Smooth muscle cell (in vitro differentiated cells): ENCODE measurements around the gene LPIN1. TPM values are rescaled to one million over a fixed set of nuclear protein-coding genes. Genes with fewer than 3 reads are reported as not detected.

ENCODE experiments used
- DNase-seq: peaks from one replicate; lab custom pipeline; 2025; ENCODE audit not compliant: unreplicated experiment; lab: John Stamatoyannopoulos, UW
- H2AFZ ChIP-seq: fragments of 200-600 bp; sonication (generic); 2 replicates; pipeline ENCODE4 v1.6.0; 2016; ENCODE audit warnings: antibody characterized with exemption, low read depth, mild to moderate bottlenecking
- H3F3A ChIP-seq: fragments of 200-600 bp; sonication (generic); 2 replicates; pipeline ENCODE4 v1.6.0; 2017; ENCODE audit warnings: antibody characterized with exemption, low read depth
- H3K27ac ChIP-seq: fragments of 200-600 bp; sonication (generic); 2 replicates; pipeline ENCODE4 v1.5.1; 2016; ENCODE audit warnings: low read depth, mild to moderate bottlenecking
- H3K27me3 ChIP-seq: fragments of 200-600 bp; sonication (generic); 2 replicates; pipeline ENCODE4 v1.6.1; 2016; ENCODE audit warnings: low read depth, mild to moderate bottlenecking
- H3K36me3 ChIP-seq: fragments of 200-600 bp; sonication (generic); 2 replicates; pipeline ENCODE4 v1.5.1; 2016; ENCODE audit warnings: low read depth
- H3K4me1 ChIP-seq: fragments of 200-600 bp; sonication (generic); 2 replicates; pipeline ENCODE4 v1.5.1; 2016; ENCODE audit warnings: low read depth
- H3K4me2 ChIP-seq: fragments of 200-600 bp; sonication (generic); 2 replicates; pipeline ENCODE4 v1.6.0; 2016; ENCODE audit warnings: mild to moderate bottlenecking
- H3K4me3 ChIP-seq: fragments of 200-600 bp; sonication (generic); 2 replicates; pipeline ENCODE4 v1.5.1; 2016; ENCODE audit warnings: mild to moderate bottlenecking
- H3K79me2 ChIP-seq: fragments of 200-600 bp; sonication (generic); 2 replicates; pipeline ENCODE4 v1.6.0; 2016; ENCODE audit warnings: low read depth, mild to moderate bottlenecking
- H3K9ac ChIP-seq: fragments of 200-600 bp; sonication (generic); 2 replicates; pipeline ENCODE4 v1.6.0; 2016; ENCODE audit warnings: low read depth
- H3K9me3 ChIP-seq: fragments of 200-600 bp; sonication (generic); replicated peaks from 2 replicates; pipeline ENCODE4 v1.5.1; 2016; ENCODE audit warnings: low read depth
- H4K20me1 ChIP-seq: fragments of 200-600 bp; sonication (generic); 2 replicates; pipeline ENCODE4 v1.6.0; 2016; ENCODE audit warnings: low read depth
- WGBS: methylation state at CpG from one replicate; pipeline ENCODE4 v1.1.7; 2016; ENCODE audit warnings: low lambda C conversion rate; 5-methylcytosine and 5-hydroxymethylcytosine counted together
- polyA plus RNA-seq: library from polyadenylated mRNA; unstranded; fragments of >200 nt; fragmentation: Nextera tagmentation; extraction: Ambion mirVana; gene quantifications from 2 replicates; pipeline ENCODE4 v1.2.1, GENCODE V29; 2016
- total RNA-seq: library from RNA; depleted of rRNA; stranded (reverse); fragments of >200 nt; gene quantifications from 2 replicates; pipeline ENCODE4 v1.2.3, GENCODE V29; 2014
- TF ChIP-seq, protein P1 (sequence below): fragments of 200-600 bp; sonication (generic); IDR thresholded peaks from 2 replicates; pipeline ENCODE4 v1.5.1; 2017; ENCODE audit warnings: borderline replicate concordance, mild to moderate bottlenecking, antibody characterized with exemption; ENCODE audit not compliant: insufficient read depth, poor library complexity, severe bottlenecking

Gene LPIN1
- total and polyA plus RNA-seq, 2 experiments from 2014 or later: 13.8 to 17.9 TPM

- WGBS: 96% methylated on average over 8 of the region's 8 CpGs
- Histone ChIP-seq H3K4me3 (no peak overlapping the region), H3K27me3 (no peaks in the 10 kb centered on the region), H3K4me1 (no peaks in the 10 kb centered on the region), H2AFZ (no peak overlapping the region), H3K4me2 (no peak overlapping the region), H3K9me3 (no peaks in the 10 kb centered on the region), H3K36me3 (no peaks in the 10 kb centered on the region), H3F3A (no peaks in the 10 kb centered on the region), H3K27ac (no peak overlapping the region), H3K9ac (no peak overlapping the region), H4K20me1 (no peaks in the 10 kb centered on the region), H3K79me2 (no peaks in the 10 kb centered on the region)
- TF ChIP-seq, protein P1, sequence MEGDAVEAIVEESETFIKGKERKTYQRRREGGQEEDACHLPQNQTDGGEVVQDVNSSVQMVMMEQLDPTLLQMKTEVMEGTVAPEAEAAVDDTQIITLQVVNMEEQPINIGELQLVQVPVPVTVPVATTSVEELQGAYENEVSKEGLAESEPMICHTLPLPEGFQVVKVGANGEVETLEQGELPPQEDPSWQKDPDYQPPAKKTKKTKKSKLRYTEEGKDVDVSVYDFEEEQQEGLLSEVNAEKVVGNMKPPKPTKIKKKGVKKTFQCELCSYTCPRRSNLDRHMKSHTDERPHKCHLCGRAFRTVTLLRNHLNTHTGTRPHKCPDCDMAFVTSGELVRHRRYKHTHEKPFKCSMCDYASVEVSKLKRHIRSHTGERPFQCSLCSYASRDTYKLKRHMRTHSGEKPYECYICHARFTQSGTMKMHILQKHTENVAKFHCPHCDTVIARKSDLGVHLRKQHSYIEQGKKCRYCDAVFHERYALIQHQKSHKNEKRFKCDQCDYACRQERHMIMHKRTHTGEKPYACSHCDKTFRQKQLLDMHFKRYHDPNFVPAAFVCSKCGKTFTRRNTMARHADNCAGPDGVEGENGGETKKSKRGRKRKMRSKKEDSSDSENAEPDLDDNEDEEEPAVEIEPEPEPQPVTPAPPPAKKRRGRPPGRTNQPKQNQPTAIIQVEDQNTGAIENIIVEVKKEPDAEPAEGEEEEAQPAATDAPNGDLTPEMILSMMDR: no peak
- no peak for DNase-seq
These were observed 106.2 kb downstream of the LPIN1 start for GRCh38 chr2:11852526-11853196.

DNA sequence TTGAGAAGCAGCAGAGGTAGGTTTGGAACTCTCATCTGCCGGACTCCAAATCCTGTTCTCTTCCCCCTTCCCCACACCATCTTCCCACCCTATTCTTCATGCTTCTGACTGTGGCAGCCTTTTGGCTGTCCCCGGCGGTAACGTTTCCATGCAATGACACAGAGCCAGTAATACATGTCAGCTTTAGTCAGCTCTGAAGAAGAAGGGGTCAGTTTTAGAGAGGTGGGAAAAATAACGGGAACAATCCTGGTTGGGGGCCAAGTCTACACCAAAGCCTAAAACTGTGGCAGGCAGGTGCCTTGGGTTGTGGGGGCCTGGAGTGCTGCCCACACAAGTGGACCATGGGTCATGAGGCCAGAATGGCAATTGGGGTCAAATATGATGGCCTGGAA, 106.8 kb downstream of the LPIN1 start:
- no peak overlapping the region for H2AFZ ChIP-seq

DNA sequence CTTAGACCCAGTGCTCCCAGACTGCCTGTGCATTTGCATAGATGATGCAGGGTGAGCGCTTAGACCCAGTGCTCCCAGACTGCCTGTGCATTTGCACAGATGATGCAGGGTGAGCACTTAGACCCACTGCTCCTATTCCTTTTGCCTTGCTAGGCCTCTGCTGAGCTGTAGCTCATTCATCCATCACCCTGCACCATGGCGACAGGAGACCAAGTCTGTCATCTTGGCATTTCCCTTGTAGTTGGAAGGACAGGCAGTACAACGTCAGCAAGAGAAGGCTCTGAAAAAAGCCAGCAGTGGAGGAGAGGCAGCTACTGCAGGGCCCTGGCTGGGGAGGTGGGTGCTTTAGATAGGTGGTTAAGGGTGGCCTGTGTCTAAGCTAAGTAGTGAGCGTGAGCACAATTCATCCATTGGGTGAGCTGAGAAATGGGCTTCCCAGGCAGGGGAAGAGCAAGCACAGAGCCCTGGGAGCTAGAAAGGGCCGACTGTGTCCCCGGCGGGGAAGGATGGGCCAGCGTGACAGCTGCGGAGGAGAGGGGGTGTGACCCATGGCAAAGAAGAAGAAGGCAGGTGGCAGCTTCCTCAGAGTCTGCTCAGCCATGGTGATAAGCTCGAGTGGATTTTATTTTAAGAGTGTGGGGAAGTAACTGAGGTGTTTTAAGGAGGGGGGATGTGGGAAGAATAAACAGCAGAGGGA, 108.8 kb downstream of the LPIN1 start:
- no peaks in the 10 kb centered on the region for H3F3A ChIP-seq
- H2AFZ ChIP-seq: no peak overlapping the region
- TF ChIP-seq, protein P1: no peak

More for the DNA sequence above, 106.8 kb downstream of the LPIN1 start:
- TF ChIP-seq, protein P1: no peak
- H3K4me3 ChIP-seq: no peak overlapping the region
- no peaks in the 10 kb centered on the region for H3K4me1 ChIP-seq
- no peaks in the 10 kb centered on the region for H3K27me3 ChIP-seq
- H4K20me1 ChIP-seq: no peaks in the 10 kb centered on the region
- 86% methylated on average over 5 of the region's 5 CpGs for WGBS
- H3K4me2 ChIP-seq: no peak overlapping the region
- DNase-seq: no peak
- H3K79me2 ChIP-seq: no peaks in the 10 kb centered on the region
- H3K9ac ChIP-seq: no peak overlapping the region
- no peaks in the 10 kb centered on the region for H3K9me3 ChIP-seq
- H3F3A ChIP-seq: no peaks in the 10 kb centered on the region
- no peaks in the 10 kb centered on the region for H3K36me3 ChIP-seq
- no peak overlapping the region for H3K27ac ChIP-seq

More for the DNA sequence above, 108.8 kb downstream of the LPIN1 start:
- Histone ChIP-seq H3K9ac (no peak overlapping the region), H3K79me2 (no peaks in the 10 kb centered on the region), H3K27ac (no peak overlapping the region), H3K36me3 (no peaks in the 10 kb centered on the region), H3K9me3 (no peaks in the 10 kb centered on the region), H4K20me1 (no peaks in the 10 kb centered on the region), H3K4me2 (no peak overlapping the region), H3K4me3 (no peak overlapping the region), H3K27me3 (no peaks in the 10 kb centered on the region), H3K4me1 (no peaks in the 10 kb centered on the region)
- no peak for DNase-seq
- WGBS: 86% methylated on average over 10 of the region's 10 CpGs
